ENCODE measurements around the gene SMARCA4. TPM values are rescaled to one million over a fixed set of nuclear protein-coding genes. Genes with fewer than 3 reads are reported as not detected.

Gene SMARCA4
- total RNA-seq, 1 donor from 2014 or later: 513 TPM

- peaks cover 3% of the 10 kb centered on the region for H3K27me3 Mint-ChIP-seq (ENCODE audit: unreplicated experiment)
- H3K4me3 Mint-ChIP-seq (ENCODE audit: unreplicated experiment): peak overlapping the region; percentile 59
- peak overlapping the region; percentile 80 for H3K27ac Mint-ChIP-seq (ENCODE audit: unreplicated experiment)
- DNase-seq: peak; percentile 66
- no peak for TF ChIP-seq CTCF (IDR thresholded peaks at IDR 0.05; ENCODE audit: partially characterized antibody, unreplicated experiment)
- H3K4me1 Mint-ChIP-seq (ENCODE audit: low read depth, unreplicated experiment): peaks cover 11% of the 10 kb centered on the region
- peaks cover 10% of the 10 kb centered on the region for H3K9me3 Mint-ChIP-seq (ENCODE audit: unreplicated experiment)
- no peaks in the 10 kb centered on the region for H3K36me3 Mint-ChIP-seq (ENCODE audit: unreplicated experiment)
Measured at GRCh38 chr19:10915130-10916091, 45.4 kb upstream of the SMARCA4 start.

GRCh38 chr19:10916602-10917001 is 44.2 kb upstream of the SMARCA4 start:
- peaks cover 11% of the 10 kb centered on the region for H3K9me3 Mint-ChIP-seq (ENCODE audit: unreplicated experiment)
- TF ChIP-seq CTCF (IDR thresholded peaks at IDR 0.05; ENCODE audit: partially characterized antibody, unreplicated experiment): no peak
- no peak for DNase-seq
- H3K27ac Mint-ChIP-seq (ENCODE audit: unreplicated experiment): no peak overlapping the region
- peaks cover 11% of the 10 kb centered on the region for H3K4me1 Mint-ChIP-seq (ENCODE audit: low read depth, unreplicated experiment)
- H3K27me3 Mint-ChIP-seq (ENCODE audit: unreplicated experiment): peaks cover 7% of the 10 kb centered on the region
- H3K36me3 Mint-ChIP-seq (ENCODE audit: unreplicated experiment): no peaks in the 10 kb centered on the region
- no peak overlapping the region for H3K4me3 Mint-ChIP-seq (ENCODE audit: unreplicated experiment)

- peaks cover 18% of the 10 kb centered on the region for H3K9me3 Mint-ChIP-seq (ENCODE audit: unreplicated experiment)
Measured at GRCh38 chr19:10918359-10918758, 42.5 kb upstream of the SMARCA4 start.

GRCh38 chr19:10919352-10920287 is 41.2 kb upstream of the SMARCA4 start:
- peaks cover 19% of the 10 kb centered on the region for H3K9me3 Mint-ChIP-seq (ENCODE audit: unreplicated experiment)
- H3K27me3 Mint-ChIP-seq (ENCODE audit: unreplicated experiment): peaks cover 14% of the 10 kb centered on the region
- H3K27ac Mint-ChIP-seq (ENCODE audit: unreplicated experiment): peak overlapping the region; percentile 31
- H3K4me3 Mint-ChIP-seq (ENCODE audit: unreplicated experiment): no peak overlapping the region
- no peak for DNase-seq
- H3K36me3 Mint-ChIP-seq (ENCODE audit: unreplicated experiment): no peaks in the 10 kb centered on the region
- no peak for TF ChIP-seq CTCF (IDR thresholded peaks at IDR 0.05; ENCODE audit: partially characterized antibody, unreplicated experiment)
- peaks cover 8% of the 10 kb centered on the region for H3K4me1 Mint-ChIP-seq (ENCODE audit: low read depth, unreplicated experiment)

More at GRCh38 chr19:10918359-10918758, 42.5 kb upstream of the SMARCA4 start:
- no peak for DNase-seq
- peaks cover 11% of the 10 kb centered on the region for H3K4me1 Mint-ChIP-seq (ENCODE audit: low read depth, unreplicated experiment)
- H3K27ac Mint-ChIP-seq (ENCODE audit: unreplicated experiment): no peak overlapping the region
- H3K4me3 Mint-ChIP-seq (ENCODE audit: unreplicated experiment): no peak overlapping the region
- peaks cover 13% of the 10 kb centered on the region for H3K27me3 Mint-ChIP-seq (ENCODE audit: unreplicated experiment)
- no peaks in the 10 kb centered on the region for H3K36me3 Mint-ChIP-seq (ENCODE audit: unreplicated experiment)
- TF ChIP-seq CTCF (IDR thresholded peaks at IDR 0.05; ENCODE audit: partially characterized antibody, unreplicated experiment): no peak

All from glutamatergic neuron (in vitro differentiated cells).